Natural killer cell (primary cell): Measurements from ENCODE around the gene ARID1B. TPM values are rescaled to one million over a fixed set of nuclear protein-coding genes. Genes with fewer than 3 reads are reported as not detected.

ENCODE experiments used
- ATAC-seq, 3 donors: fragments of 150-1000 bp in 2 of 3; fragments of 200-7000 bp in 1 of 3; cut with Tn5 transposase; 1 replicate in 1 of 3; 2 replicates in 2 of 3; pipeline ENCODE4 v1.10.0; 2021; ENCODE audit warnings: mild to moderate bottlenecking in 2 of 3, moderate library complexity in 2 of 3
- DNase-seq, 2 donors: peaks; one replicate each; pipeline versions ENCODE4 v3.0.0 to v3.0.0-alpha.2; 2013 to 2021; ENCODE audit warnings: mixed read lengths in 1 of 2
- H3K27ac ChIP-seq: one replicate; pipeline ENCODE4 v1.5.1; 2013; ENCODE audit warnings: mild to moderate bottlenecking, low read length
- H3K27me3 ChIP-seq: one replicate; pipeline ENCODE4 v1.6.1; 2013; ENCODE audit warnings: low read length; ENCODE audit not compliant: control insufficient read depth, insufficient read depth
- H3K36me3 ChIP-seq: one replicate; pipeline ENCODE4 v1.6.1; 2013; ENCODE audit warnings: low read length; ENCODE audit not compliant: control insufficient read depth, insufficient read depth
- H3K4me1 ChIP-seq: one replicate; pipeline ENCODE4 v1.6.1; 2013; ENCODE audit warnings: low read length; ENCODE audit not compliant: control insufficient read depth, insufficient read depth
- H3K4me3 ChIP-seq: one replicate; pipeline ENCODE4 v1.5.1; 2013; ENCODE audit warnings: low read length
- H3K9me3 ChIP-seq: one replicate; pipeline ENCODE4 v1.6.1; 2013; ENCODE audit warnings: low read length; ENCODE audit not compliant: control insufficient read depth, insufficient read depth
- H3K27ac Mint-ChIP-seq, 2 donors: one replicate each; pipeline ENCODE4 v1.8.0; 2022; ENCODE audit warnings: mild to moderate bottlenecking in 2 of 2, mixed read lengths in 2 of 2, moderate library complexity in 1 of 2
- H3K27me3 Mint-ChIP-seq, 2 donors: one replicate each; pipeline ENCODE4 v1.8.0; 2022; ENCODE audit warnings: low read depth in 2 of 2, mixed read lengths in 2 of 2
- H3K36me3 Mint-ChIP-seq: one replicate; pipeline ENCODE4 v1.8.0; 2022; ENCODE audit warnings: mixed read lengths
- H3K4me1 Mint-ChIP-seq, 2 donors: one replicate each; pipeline ENCODE4 v1.8.0; 2022; ENCODE audit warnings: mixed read lengths in 2 of 2
- H3K4me3 Mint-ChIP-seq: one replicate; pipeline ENCODE4 v1.8.0; 2022; ENCODE audit warnings: mild to moderate bottlenecking, moderate library complexity, mixed read lengths
- H3K9me3 Mint-ChIP-seq, 2 donors: one replicate each; pipeline ENCODE4 v1.8.0; 2022; ENCODE audit warnings: mixed read lengths in 2 of 2
- CTCF ChIP-seq: fragments of 200-600 bp; IDR thresholded peaks from one replicate; pipeline ENCODE4 v1.8.0; 2022; ENCODE audit warnings: antibody characterized with exemption
- WGBS: methylation state at CpG from one replicate; pipeline ENCODE4 v1.1.7; 2013; ENCODE audit warnings: missing lambda C conversion rate; ENCODE audit not compliant: insufficient coverage; 5-methylcytosine and 5-hydroxymethylcytosine counted together
- intact Hi-C: fragments of 100-400 bp; cut with micrococcal nuclease; formaldehyde crosslinking; loops from one replicate; pipeline ENCODE4 v1.14.2; 2022
- total RNA-seq, 4 donors: library from RNA; stranded (reverse); fragments of 120-200 nt in 1 of 4; gene quantifications; one replicate each; pipeline versions ENCODE4 v1.2.3 to v1.2.4, GENCODE V29; 2013 to 2022

Gene ARID1B
- total RNA-seq, 3 donors from 2014 or later (not counting 1 experiment from before 2014, with no cell fraction given) = 180 to 201 (median 189) TPM

- Mint-ChIP-seq H3K9me3 (peaks cover 0 to 4% of the 10 kb centered on the region in 2 donors), H3K4me3 (no peak overlapping the region), H3K4me1 (no peaks in the 10 kb centered on the region), H3K27me3 (peaks cover 0 to 13% of the 10 kb centered on the region in 2 donors), H3K36me3 (peaks cover 11% of the 10 kb centered on the region), H3K27ac (no peak overlapping the region)
- ATAC-seq = no peak
- H3K36me3 ChIP-seq = no peaks in the 10 kb centered on the region
- TF ChIP-seq CTCF = no peak
- no peaks in the 10 kb centered on the region for H3K4me1 ChIP-seq
- 86% methylated on average over 2 of the region's 3 CpGs for WGBS
- H3K27ac ChIP-seq = no peak overlapping the region
- H3K27me3 ChIP-seq = no peaks in the 10 kb centered on the region
- H3K4me3 ChIP-seq = no peak overlapping the region
- H3K9me3 ChIP-seq = peaks cover 5% of the 10 kb centered on the region
- intact Hi-C loops = no loop called here
- DNase-seq = no peak
These were observed 35.7 kb upstream of the ARID1B start for GRCh38 chr6:156741287-156742073.

DNA sequence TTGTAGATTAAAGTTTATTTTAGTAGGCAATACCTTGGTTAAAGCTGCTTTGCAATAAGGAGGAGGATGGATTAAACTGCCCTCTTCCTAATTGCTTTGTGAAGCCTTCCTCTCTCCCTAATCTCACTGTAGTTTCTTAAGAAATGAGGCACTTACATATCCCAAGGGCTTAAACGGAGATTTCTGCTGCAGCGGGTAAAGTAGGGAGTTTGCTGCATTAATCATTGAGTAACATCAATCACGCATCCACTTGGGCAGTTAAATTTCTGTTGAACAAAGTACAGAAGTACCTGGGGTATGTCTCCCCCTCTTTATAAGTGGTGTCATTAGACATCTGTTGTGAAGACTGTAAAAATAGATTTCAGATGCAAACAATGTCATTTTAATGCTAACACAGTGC is 29.5 kb upstream of the ARID1B start:
- Histone ChIP-seq H3K9me3 (no peaks in the 10 kb centered on the region), H3K4me3 (no peak overlapping the region), H3K27me3 (no peaks in the 10 kb centered on the region), H3K4me1 (no peaks in the 10 kb centered on the region), H3K27ac (no peak overlapping the region), H3K36me3 (no peaks in the 10 kb centered on the region)
- intact Hi-C loops = no loop called here
- H3K9me3 Mint-ChIP-seq = no peaks in the 10 kb centered on the region
- TF ChIP-seq CTCF = no peak
- H3K4me3 Mint-ChIP-seq = no peak overlapping the region
- ATAC-seq = no peak
- H3K4me1 Mint-ChIP-seq = no peaks in the 10 kb centered on the region
- 92% methylated on average over 3 of the region's 3 CpGs for WGBS
- DNase-seq = no peak
- H3K27ac Mint-ChIP-seq = no peak overlapping the region
- H3K36me3 Mint-ChIP-seq = no peaks in the 10 kb centered on the region
- peaks cover 5 to 19% of the 10 kb centered on the region in 2 donors for H3K27me3 Mint-ChIP-seq

DNA sequence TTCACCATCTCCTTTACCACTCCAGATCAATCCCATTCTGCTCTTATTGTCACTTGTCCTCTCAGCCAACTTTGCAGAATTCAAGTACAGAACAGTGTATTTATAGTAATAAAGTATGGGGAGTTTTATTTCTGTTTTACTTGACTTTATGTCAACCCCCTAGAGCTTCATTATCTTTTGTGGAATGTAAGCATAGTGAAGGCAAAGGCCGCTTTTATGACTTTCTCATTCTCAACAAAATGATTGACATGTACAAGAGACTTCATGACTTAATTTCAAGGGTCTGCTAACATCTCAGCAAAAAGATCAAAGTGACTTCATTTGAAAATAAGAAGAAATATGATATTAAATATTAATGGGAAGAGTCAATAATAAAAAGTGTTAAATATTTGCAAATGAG is 28.7 kb upstream of the ARID1B start:
- Histone ChIP-seq H3K27me3 (no peaks in the 10 kb centered on the region), H3K36me3 (no peaks in the 10 kb centered on the region), H3K27ac (no peak overlapping the region), H3K9me3 (no peaks in the 10 kb centered on the region), H3K4me3 (no peak overlapping the region), H3K4me1 (no peaks in the 10 kb centered on the region)
- no CpG with 5 or more reads among the region's 1 CpG for WGBS
- ATAC-seq (no peak), DNase-seq (no peak)
- H3K4me1 Mint-ChIP-seq = no peaks in the 10 kb centered on the region
- no peak overlapping the region for H3K27ac Mint-ChIP-seq
- H3K27me3 Mint-ChIP-seq = peaks cover 5 to 19% of the 10 kb centered on the region in 2 donors
- H3K36me3 Mint-ChIP-seq = no peaks in the 10 kb centered on the region
- no peak overlapping the region for H3K4me3 Mint-ChIP-seq
- intact Hi-C loops = no loop called here
- no peaks in the 10 kb centered on the region for H3K9me3 Mint-ChIP-seq
- TF ChIP-seq CTCF = no peak
